NCI-H460 (cell line): Measurements from ENCODE around the gene H2BK1. TPM values are rescaled to one million over a fixed set of nuclear protein-coding genes. Genes with fewer than 3 reads are reported as not detected.

Source experiments
- DNase-seq: peaks from one replicate; pipeline ENCODE4 v3.0.0-alpha.2; 2016; ENCODE audit warnings: low read depth; ENCODE audit errors: extremely low read depth
- total RNA-seq: library from RNA; depleted of rRNA; stranded (reverse); fragments of >200 nt; shearing (Covaris generic); gene quantifications from 2 replicates; pipeline ENCODE4 v1.2.3, GENCODE V29; 2014; rRNA removed

The H2BK1 gene
- total RNA-seq, 1 experiment from 2014 or later: not detected

DNA sequence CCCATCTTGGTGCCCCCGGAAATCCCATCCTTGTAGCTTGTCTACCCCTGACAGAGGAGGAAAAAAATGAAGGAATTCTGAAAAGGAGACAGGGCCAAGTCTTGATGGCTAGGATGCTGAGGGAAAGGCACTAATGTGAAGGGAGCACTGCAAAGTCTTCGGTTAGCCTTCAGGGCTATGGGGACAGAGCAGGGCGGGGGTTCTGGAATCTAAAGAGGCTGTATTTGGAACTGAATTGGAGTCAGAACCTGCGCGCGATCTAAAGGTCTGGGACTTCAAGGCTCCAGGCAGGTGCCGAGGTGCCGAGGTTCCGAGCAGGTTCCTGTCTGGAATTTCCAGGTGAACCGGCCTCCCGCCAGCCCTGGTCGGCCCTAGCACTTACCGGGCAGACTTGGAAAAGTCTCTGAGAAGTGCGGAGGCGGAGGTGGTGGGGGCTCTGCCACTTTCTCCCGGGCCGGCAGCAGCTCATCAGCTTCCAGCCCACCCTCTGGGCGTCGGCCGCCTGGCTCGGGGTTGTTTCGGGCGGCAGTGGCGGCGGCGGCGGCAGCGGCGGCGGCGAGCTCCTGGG, 43.6 kb downstream of the H2BK1 start:
- no peak for DNase-seq

- no peak for DNase-seq
Measured at GRCh38 chr7:151161757-151162156, 48.5 kb downstream of the H2BK1 start.

Other genes starting within 250 kb of the H2BK1 start
- 0.27 and 0.58 TPM in 2 replicates for gene KCNH2, start 232.2 kb downstream of the H2BK1 start, total RNA-seq
- 0.30 and 0.46 TPM in 2 replicates for gene NOS3, start 219.5 kb downstream of the H2BK1 start, total RNA-seq
- gene ATG9B, start 186.0 kb downstream of the H2BK1 start, total RNA-seq: 0.25 TPM in 1 of 2 replicates, not detected in the other
- gene ABCB8, start 182.0 kb downstream of the H2BK1 start, total RNA-seq: 26.8 and 32.7 TPM in 2 replicates
- gene ASIC3, start 162.0 kb downstream of the H2BK1 start, total RNA-seq: 1.1 and 2.0 TPM in 2 replicates
- 10.8 and 13.1 TPM in 2 replicates for gene CDK5, start 152.6 kb downstream of the H2BK1 start, total RNA-seq
- 199 and 223 TPM in 2 replicates for gene SLC4A2, start 150.9 kb downstream of the H2BK1 start, total RNA-seq
- gene FASTK, start 129.7 kb downstream of the H2BK1 start, total RNA-seq: 63.4 and 77.1 TPM in 2 replicates
- gene TMUB1, start 127.0 kb downstream of the H2BK1 start, total RNA-seq: 35.2 and 46.6 TPM in 2 replicates
- 39.6 and 43.2 TPM in 2 replicates for gene AGAP3, start 124.0 kb downstream of the H2BK1 start, total RNA-seq
- not detected in 2 replicates for gene GBX1, start 42.8 kb downstream of the H2BK1 start, total RNA-seq
- not detected in 2 replicates for gene ASB10, start 23.2 kb downstream of the H2BK1 start, total RNA-seq
- 70.0 and 73.6 TPM in 2 replicates for gene ABCF2, start 16.7 kb upstream of the H2BK1 start, total RNA-seq
- gene CHPF2, start 22.0 kb upstream of the H2BK1 start, total RNA-seq: 33.3 and 33.7 TPM in 2 replicates
- 39.0 and 43.5 TPM in 2 replicates for gene SMARCD3, start 38.2 kb upstream of the H2BK1 start, total RNA-seq
- 74.6 and 83.1 TPM in 2 replicates for gene NUB1, start 131.3 kb upstream of the H2BK1 start, total RNA-seq
- gene WDR86, start 199.6 kb upstream of the H2BK1 start, total RNA-seq: not detected in 2 replicates
- gene CRYGN, start 229.7 kb upstream of the H2BK1 start, total RNA-seq: 0.07 and 0.40 TPM in 2 replicates